Activated CD8-positive, alpha-beta memory T cell treated with anti-CD3 and anti-CD28 coated beads for 1 hour (primary cell): ENCODE data around the gene CTIF.

Experiments used
- DNase-seq, 2 donors: peaks; one replicate each; pipeline ENCODE4 v3.0.0-alpha.2; 2020; ENCODE audit warnings: low read depth in 1 of 2; ENCODE audit errors: extremely low read depth in 1 of 2

Gene CTIF

DNA sequence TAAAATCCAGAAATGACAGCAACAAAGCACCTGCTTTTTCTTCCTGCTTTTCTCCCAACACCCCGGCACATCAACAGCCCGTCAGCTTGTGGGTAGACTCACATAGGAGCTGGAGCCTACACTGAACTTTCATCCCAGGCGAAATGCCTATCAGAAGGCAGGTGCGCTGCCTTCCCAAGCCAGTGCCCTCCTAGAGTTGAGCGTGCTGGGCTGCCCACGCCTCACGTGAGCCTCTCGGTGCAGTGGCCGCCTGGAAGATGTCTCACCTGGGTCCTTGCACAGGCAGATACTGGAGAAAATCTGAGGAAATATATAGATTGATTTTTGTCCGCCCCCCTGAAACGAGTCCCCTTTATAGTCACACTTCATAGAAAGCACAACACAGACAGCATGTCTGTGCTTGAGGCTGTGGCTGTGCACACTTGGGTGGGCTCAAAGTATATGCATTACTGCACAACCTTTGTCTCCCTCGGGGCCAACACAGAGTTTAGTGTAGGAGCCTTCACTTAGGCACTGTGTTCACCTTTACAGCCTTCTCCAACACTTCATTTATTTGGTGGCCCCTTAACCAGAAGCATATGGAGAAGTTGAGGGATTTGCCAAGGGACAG lies 299.4 kb downstream of the CTIF start:
- no peak for DNase-seq

DNA sequence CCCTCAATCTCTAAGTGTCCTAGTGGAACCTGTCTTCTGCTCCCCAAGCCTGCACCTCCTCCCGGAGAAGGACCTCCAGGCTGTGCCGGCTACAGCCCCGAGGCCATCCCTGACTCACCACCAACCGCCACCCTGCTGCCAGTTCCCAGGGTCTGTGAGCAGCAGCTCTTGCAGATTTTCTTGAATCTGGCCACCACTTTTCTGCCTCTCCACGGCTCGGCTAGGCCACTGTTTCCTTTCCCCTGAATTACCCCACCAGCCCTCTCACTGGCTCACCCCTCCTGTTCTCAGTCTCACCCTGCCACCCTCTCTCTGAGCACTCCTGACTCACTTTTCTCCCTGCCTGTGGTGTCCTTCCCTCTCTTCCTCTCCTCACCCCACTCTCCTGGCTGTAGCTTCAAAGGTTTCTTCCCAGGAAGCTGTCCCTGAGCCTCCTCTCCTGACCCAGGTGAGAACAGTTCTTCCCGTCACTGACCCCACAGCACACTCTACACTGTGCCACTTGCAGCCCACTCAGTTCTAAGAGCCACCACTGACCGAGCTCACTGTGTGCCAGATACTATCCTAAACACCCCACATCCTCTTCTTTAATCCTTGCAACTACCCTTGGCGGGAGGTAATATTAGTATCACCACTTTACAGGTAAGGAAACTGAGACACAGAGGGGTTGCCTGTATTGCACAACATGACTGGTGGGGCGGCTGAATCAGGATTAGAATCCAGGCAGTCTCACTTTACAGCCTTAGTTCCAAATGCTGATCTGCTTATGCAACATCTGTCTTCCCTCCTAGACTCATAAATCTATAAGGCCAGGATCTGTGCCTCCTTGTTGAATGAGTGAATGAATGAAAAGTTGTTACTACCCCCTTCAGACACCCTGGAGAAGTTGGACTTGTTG lies 300.3 kb downstream of the CTIF start:
- DNase-seq, result no peak

DNA sequence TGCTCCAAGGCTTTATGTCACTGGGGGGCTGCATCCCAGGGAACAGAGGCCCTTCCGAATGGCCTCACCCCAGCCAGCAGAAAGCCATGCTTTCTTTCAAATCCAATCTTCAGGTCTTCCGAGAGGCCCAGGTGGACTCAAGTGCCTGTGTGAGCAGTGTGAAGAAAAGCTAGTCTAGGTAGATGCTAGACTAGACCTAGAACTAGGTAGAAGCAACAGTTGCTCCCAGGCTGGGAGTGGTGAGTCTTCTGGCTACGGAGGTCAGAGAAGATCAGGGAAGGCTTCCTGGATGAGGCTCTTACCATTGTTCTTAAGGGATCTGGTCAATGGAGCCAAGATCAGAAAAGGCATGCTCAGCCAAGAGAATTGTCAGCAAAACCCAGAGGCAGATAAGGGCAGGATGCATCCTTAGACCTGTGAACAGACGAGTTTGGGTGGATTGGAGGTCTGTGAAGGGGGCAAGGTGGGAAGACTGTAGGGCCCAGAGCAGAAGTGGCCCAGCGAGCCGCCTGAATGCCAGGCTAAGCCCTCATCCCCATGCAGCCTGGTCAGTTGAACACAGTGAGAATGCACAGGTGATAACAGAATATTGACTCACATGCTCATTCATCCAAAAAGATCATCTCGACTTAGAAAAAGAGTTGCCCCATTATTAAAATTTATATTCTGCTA lies 301.1 kb downstream of the CTIF start:
- DNase-seq, result no peak

DNA sequence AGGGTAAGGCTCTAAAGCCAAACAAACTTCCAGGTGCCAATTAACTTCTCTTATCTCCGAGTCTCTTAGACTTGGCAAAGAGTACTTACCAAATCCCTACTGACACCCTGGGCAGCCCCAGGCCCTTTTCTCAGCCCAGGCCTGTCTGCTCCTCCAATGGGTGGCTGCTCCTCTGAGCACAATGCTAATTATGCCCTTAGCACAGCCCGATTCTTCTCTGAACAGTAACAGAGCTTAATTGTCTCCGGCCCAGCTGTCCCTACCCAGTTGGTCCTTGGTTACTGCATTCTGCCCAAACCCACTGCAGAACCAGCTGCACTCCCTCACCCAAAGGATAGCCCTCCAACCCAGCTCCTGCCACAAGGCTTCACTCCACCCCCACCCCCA lies 301.7 kb downstream of the CTIF start:
- DNase-seq, result no peak

DNA sequence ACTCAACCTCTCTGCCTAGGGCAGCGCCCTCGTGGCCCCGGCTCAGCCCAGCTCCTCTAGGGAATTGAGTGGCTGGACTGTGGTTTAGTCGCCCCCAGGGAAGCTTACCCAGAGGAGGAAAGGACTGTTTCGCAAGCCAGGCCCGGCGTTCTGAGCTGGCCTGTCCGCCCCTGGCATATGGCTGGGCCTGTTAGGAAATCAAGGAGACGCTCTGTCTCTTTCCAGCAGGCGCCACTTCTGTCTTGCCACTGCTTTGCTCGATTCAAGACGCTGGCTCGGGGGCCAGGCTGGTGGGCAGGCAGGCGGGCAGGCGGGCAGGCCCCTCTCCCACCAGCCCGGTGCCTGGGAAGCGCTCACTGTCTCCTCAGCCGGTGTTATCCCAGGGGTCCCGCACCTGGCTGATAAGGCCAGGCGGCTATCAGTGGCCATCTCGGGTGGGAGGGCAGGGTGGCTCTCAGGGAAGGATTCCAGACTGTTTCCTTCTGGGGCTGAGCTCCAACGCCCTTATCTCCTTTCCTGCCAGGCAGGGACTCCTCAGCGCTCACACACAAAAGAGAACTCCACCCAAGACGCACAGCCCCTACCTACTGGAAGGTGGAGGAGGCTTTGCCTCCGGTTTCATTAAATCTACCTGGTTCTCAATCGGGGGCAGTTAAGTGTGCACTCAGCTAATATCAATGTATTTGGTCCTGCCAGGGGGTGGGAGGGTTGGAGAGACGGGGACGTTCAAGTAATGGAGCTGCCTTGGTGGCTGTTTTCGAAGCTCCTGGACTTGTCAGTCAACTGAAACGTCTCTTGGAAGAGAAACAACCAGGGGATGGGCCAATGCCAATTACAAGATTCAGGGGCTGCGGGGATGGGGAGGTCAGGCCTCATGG lies 302.8 kb downstream of the CTIF start:
- DNase-seq, result no peak

DNA sequence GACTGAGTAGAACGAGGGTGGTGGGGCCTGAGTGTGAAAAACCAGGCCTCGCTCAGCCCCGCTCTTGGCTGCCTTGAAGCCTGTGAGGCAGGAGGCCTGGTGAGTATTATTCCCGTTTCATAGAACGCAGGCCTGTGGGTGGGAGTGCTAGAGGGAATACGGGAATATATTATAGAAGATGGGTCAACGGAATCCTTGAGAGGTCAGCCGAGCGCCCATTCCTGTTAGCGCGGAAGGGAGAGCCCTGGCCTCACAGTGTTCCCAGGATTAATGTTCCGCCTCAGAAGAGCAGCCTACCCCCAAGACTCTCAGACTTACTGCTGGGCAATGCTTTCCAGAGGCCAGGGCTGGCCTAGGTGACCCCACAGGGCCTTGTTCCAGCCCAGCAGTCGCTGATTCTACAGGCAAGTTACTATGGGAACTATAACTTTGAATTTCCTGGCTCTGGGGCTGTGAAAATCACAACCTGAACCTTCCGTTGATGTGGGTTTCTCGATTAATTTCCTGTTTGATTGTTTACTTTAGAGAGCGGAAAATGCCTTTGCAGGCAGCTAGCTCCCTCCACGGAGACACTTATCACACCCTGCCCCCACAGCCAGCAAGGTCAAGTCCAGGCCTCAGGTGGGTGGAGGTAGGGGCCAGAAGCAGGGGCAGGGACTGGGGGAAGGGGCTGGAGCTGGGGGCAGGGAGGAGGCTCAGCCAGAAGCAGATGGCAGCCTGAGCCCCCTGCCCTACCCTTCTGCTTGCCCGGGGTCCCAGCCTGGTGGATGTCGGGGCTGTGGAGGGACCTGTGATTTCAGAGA lies 303.6 kb downstream of the CTIF start:
- peak in 1 of 2 donors; percentile 30 for DNase-seq

DNA sequence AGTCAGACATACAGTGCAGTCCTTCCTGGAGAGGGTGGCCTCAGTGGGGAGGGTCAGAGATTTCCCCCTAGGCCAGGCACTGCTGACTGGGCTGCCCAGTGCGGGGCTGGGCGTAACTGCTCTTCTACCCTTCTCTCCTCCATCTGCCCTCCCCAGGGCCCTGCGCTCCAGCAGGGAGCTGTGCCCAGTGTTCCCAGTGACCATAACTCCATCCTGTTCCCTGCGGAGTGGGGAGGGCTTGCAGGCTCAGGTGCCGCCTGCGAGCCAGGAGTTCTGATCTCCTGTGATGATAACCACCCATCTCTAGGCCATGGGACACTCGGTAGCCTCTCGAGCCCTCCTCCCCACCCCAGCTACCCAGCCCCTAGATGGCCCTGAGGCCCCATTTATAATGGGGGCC lies 304.3 kb downstream of the CTIF start:
- DNase-seq, result no peak

DNA sequence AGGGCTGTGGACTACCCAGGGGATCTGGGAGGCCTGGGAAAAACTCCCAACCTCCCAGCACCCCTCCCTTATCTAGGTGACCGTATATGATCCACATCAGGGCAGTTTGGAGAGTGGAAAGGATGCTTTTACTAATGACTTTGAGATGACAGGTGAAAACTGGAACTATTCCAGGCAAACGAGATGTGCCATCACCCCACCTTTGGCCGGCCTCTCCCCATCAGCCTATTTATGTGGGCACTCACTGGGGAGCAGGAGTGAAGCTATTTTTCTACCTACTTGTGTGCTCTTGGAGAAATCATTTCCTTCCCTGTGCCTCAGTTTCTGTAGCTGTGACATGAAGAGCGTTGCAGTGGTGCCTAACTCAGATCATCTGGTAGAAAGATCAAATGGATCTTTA lies 304.8 kb downstream of the CTIF start:
- DNase-seq, result no peak

DNA sequence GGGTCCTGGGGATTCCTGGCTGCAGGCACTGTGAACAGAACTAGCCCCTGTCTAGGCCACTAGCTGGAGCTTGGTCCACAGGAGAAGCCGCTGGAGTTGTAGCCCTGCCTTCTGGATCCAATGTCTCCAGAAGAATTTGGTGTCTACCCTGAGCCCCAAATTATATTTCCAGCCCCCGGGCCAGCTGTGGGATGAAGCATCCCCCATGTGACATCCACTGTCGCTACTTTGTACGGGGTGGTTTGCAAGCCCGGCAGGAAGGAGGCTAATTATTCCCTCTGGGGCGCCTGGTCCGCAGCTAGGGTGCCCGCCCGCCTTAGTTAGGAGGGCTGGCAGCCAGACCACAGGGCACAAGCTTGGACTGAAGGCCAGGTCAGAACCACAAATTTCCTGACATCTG lies 305.4 kb downstream of the CTIF start:
- DNase-seq, result no peak

DNA sequence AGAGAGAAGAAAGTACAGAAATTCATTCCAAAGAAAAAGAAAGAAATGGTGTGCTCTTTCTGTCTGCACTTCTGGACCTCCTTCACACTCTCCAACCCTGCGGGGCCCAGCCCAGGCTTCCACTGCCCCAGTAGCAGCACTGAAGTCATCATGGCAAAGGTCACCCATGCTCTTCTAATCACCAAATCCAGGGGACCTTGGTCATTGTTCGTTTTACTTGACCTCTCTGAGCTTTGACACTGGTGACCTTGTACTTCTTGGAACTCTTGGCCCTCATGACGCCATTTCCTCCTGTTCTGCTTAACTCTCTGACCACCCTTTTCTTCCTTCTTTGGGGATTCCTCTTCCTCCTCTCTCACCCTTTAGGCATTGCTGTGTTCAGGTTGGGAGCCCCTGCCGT lies 306.3 kb downstream of the CTIF start:
- no peak for DNase-seq

DNA sequence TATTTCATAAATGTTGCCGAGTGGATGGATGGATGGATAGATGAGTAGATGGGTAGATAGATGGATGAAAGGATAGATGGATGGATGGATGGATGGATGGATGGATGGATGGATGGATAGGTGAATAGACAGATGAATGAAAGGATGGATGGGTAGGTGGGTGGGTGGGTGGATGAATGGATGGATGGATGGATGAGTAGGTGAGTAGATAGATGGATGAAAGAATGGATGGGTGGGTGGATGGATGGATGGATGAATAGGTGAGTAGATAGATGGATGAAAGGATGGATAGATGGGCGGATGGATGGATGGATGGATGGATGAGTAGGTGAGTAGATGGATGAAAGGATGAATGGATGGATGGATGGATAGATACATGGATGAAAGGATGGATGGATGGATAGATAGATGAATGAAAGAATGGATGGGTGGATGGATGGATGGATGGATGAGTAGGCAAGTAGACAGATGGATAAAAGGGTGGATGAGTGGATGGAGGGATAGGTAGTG lies 307.6 kb downstream of the CTIF start:
- no peak for DNase-seq

DNA sequence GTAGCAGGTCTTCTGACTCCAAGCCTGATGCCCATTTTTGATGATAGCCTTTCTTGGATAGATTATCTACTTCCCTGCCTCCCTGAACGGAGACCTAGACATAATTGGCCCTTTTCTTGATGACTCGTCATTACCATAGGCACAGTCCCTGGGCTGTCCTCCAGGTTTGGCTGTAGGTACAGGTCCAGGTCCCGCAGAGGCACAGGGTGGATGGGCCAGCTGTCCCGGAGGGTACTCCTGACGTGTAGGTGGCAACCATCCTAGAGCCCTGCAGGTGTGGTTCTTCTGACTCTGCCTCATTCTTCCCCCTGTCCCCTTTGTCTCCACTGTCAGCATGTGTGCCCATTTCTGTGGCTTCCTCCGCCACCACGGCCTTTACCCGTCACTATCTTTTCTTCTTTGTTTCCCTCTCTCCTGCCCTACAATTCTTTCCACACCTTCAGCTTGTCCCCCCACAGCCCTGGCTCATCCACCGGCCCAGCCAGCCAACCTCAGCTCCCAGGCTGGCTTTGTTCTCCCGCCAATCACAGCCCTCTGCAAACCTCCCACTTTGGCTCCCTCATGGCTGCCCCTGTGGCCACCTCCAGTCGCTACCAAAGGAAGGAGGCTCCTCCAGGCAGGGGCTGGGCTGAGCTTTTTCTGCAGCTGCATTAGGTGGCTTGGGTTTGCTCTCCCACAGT lies 309.1 kb downstream of the CTIF start:
- DNase-seq, result no peak

DNA sequence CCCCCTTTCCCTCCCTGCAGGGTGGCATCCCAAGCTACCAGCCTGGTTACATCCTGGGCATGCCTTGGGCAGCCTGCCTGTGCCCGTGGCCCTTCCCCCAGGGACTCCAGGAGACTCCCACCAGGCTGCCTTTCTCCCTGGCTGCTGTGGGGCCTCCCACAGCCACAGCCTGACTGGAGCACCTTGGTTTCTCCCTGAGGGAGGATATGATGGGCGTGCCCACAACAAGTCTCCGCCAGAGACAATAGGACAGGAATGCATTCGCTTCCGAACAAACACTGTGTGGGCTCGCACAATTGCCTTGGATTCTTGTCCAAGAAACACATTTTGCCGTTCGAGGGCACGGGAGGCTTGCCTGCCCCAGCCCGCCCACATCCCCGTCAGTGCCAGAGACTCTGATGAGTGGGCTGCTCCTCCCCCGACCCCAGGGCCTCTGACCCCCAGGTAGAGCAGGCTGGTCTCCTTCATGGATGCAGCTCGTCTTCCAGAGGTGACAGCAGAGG lies 309.9 kb downstream of the CTIF start:
- no peak for DNase-seq

DNA sequence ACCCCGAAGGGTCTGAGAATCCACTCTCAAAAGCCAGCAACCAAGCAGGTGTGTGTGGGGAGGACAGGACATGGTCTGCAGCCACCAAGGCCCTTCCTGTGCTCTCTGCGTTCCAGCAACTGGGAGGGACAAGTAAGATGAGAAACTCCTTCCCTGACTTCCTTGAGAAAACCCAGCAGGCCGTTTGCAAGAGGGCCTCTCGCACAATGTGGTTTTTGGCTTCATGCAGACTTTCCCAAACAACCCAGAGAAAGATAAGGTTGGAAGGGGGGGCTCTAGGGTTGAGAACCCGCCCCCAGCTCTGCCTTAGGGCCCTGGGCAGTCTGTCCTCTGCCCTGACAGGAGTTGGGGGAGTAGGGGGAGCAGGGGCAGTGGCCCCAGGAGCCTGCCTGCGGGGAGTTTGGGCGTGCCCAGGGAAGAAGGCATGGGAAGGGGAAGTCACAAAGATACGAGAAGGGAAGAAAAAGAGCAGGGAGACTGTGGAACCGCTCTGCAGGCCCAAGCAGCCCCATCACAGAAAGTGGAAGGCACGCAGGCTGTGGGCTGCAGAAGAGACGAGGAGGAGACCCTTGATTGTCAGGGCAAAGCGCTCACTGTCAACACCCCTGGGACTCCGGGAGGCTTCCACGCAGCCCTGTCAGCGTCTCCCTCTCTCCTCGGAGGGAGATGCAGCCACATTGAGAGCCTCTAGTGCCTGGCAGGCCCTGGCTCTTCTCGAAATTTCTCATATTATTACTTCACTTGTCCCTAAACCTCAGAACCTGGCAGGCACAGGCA lies 312.2 kb downstream of the CTIF start:
- DNase-seq, result no peak

DNA sequence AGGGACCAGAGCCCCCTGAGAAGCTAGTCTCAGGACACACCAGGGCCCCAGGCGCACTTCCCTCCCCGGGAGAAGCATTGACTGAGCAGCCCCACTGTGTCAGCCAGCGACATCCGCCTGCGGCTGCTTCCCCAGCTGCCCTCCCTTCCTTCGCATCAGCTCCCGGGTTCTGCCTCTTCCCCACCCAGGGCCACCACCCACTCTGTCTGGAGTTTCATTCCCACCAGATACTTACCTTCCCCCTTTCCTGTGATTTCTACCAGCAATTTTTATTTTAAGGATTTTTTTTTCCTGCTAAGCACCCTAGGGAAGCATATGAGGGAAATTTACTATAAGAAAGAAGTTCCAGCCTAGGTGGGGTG lies 312.7 kb downstream of the CTIF start:
- DNase-seq, result no peak

DNA sequence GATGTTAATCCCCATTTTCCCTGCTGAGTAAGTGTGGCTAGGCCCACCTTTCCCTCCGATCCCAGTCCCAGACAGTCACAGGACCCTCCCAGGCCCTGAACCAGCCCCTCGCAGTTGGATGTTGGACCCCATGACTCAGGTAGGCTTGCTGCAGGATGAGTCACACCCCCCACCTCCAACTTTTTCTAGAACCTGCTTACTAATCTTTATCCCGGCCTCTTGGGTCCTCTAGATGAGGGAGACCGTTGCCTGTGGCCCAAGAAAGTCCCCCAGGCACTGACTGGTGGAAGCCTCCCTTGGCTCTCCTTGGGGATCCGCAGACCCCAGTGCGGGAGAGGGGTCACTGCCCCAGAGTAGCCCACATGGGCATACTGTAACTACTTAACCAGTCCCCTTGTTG lies 313.5 kb downstream of the CTIF start:
- DNase-seq, result no peak

DNA sequence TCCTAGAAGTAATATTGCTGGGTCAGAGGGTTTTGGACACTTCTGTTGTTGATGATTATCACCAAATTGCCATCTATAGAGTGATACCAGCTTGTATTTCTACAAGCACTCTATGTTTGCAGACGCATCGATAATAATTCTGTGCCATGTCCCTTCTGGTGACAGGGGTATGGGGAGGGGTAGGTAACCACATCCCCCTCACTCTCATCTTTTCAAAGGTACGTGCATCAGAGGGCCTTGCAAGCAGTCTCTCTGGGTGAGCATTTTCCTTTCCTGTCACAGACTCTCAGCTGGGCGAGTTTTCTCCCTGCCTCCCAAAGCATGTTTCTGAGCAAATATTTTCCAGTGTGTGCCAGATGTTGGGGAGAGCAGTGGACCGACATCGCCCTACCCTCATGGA lies 314.0 kb downstream of the CTIF start:
- no peak for DNase-seq

DNA sequence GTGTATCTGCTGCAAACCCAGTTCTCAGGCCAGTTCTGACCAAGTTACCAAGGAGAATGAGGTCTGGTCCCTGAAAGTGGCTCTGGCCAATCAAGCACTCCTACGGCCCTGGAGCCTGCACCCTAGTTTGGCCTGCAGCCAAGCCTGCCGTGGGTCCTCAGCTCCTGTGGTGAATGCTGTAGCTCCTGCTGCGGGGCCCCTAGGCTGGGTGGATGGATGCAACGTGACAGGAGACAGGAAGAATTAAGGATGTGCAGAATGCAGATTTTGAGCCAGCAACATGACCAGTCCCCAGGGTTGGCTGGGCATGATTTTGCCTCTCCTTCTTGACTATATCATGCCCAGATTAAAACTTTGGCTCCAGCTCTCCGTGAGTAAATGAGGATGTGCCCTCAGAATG lies 314.8 kb downstream of the CTIF start:
- DNase-seq, result no peak

DNA sequence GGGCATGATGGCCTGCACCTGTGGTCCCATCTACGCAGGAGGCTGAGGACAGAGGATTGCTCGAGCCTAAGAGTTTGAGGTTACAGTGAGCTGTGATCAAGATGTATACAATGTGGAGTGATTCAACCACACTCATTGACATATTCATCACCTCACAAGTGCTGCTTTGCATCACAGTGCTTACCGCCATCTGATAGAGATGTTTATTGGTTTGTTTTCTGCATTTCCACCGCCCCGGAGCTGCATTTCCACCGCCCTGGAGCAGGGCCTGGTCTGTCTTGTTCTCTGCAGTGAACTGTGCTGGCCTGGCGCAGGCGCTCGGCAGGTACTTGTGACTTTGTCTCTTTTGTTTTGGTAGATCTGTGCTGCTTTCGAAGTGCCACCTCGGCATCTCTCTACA lies 315.9 kb downstream of the CTIF start:
- no peak for DNase-seq
